WTC11 (cell line): ENCODE results near the gene LRRC28. TPM values are rescaled to one million over a fixed set of nuclear protein-coding genes. Genes with fewer than 3 reads are reported as not detected.

Experiments used
- ATAC-seq: fragments of 200-7000 bp; cut with Tn5 transposase; 2 replicates; pipeline ENCODE4 v1.10.0; 2021; ENCODE audit warnings: mild to moderate bottlenecking, moderate library complexity
- CTCF ChIA-PET: fragments of 300-600 bp; sonication (Branson Sonifier 250); formaldehyde crosslinking; loops from one replicate; lab custom pipeline; 2021; ENCODE audit warnings: antibody characterized with exemption; lab: Charles Lee
- POLR2A ChIA-PET: fragments of 350-600 bp; sonication (Branson Sonifier 250); formaldehyde crosslinking; loops from one replicate; lab custom pipeline; 2021; ENCODE audit warnings: antibody characterized with exemption; lab: Charles Lee
- DNase-seq: peaks from one replicate; pipeline ENCODE4 v3.0.0; 2021; ENCODE audit warnings: low spot score
- H3K27ac Mint-ChIP-seq: 2 replicates; pipeline ENCODE4 v1.8.0; 2021; ENCODE audit warnings: mixed read lengths
- H3K27me3 Mint-ChIP-seq: 2 replicates; pipeline ENCODE4 v1.8.0; 2021; ENCODE audit warnings: low read depth, mild to moderate bottlenecking, moderate library complexity, mixed read lengths
- H3K36me3 Mint-ChIP-seq: 2 replicates; pipeline ENCODE4 v1.8.0; 2021; ENCODE audit warnings: mixed read lengths
- H3K4me1 Mint-ChIP-seq: 2 replicates; pipeline ENCODE4 v1.8.0; 2022; ENCODE audit warnings: mixed read lengths
- H3K4me3 Mint-ChIP-seq: 2 replicates; pipeline ENCODE4 v1.8.0; 2021; ENCODE audit warnings: mild to moderate bottlenecking, moderate library complexity, mixed read lengths
- H3K9me3 Mint-ChIP-seq: 2 replicates; pipeline ENCODE4 v1.8.0; 2021; ENCODE audit warnings: mixed read lengths
- CDX4 ChIP-seq: fragments of 250-450 bp; sonication (Bioruptor Pico); IDR thresholded peaks from 2 replicates; pipeline ENCODE4 v1.9.0; 2021; ENCODE audit warnings: moderate library complexity, mild to moderate bottlenecking, inconsistent platforms, borderline replicate concordance
- CREB1 ChIP-seq: sonication (generic); formaldehyde crosslinking; IDR thresholded peaks from 2 replicates; pipeline ENCODE4 v1.8.0; 2023; ENCODE audit warnings: mild to moderate bottlenecking, missing genetic modification reagents
- E2F1 ChIP-seq: sonication (generic); formaldehyde crosslinking; IDR thresholded peaks from 2 replicates; pipeline ENCODE4 v1.8.0; 2022; ENCODE audit warnings: mild to moderate bottlenecking, missing genetic modification reagents
- FOXK1 ChIP-seq: sonication (generic); formaldehyde crosslinking; IDR thresholded peaks from 2 replicates; pipeline ENCODE4 v1.8.0; 2022; ENCODE audit warnings: mild to moderate bottlenecking, moderate library complexity, missing genetic modification reagents
- FOXP4 ChIP-seq: sonication (generic); formaldehyde crosslinking; IDR thresholded peaks from 2 replicates; pipeline ENCODE4 v1.8.0; 2022; ENCODE audit warnings: mild to moderate bottlenecking, missing genetic modification reagents
- GTF2I ChIP-seq: fragments of 250-450 bp; sonication (Bioruptor Pico); conservative IDR thresholded peaks from 2 replicates; pipeline ENCODE4 v1.4.0; 2021; ENCODE audit warnings: mild to moderate bottlenecking
- HMGA2 ChIP-seq: fragments of 250-450 bp; sonication (Bioruptor Pico); IDR thresholded peaks from 2 replicates; pipeline ENCODE4 v1.4.0; 2021; ENCODE audit warnings: mild to moderate bottlenecking, moderate library complexity
- JAZF1 ChIP-seq: fragments of 250-450 bp; sonication (Bioruptor Pico); IDR thresholded peaks from 2 replicates; pipeline ENCODE4 v1.9.0; 2021; ENCODE audit warnings: moderate library complexity, mild to moderate bottlenecking, inconsistent platforms
- MLX ChIP-seq: sonication (generic); formaldehyde crosslinking; IDR thresholded peaks from 2 replicates; pipeline ENCODE4 v1.8.1; 2023; ENCODE audit warnings: mild to moderate bottlenecking, missing genetic modification reagents, moderate library complexity
- NFYB ChIP-seq: sonication (generic); formaldehyde crosslinking; conservative IDR thresholded peaks from 2 replicates; pipeline ENCODE4 v1.8.0; 2022; ENCODE audit warnings: low read depth, missing genetic modification reagents
- NR2C2 ChIP-seq: sonication (generic); formaldehyde crosslinking; IDR thresholded peaks from 2 replicates; pipeline ENCODE4 v1.8.0; 2022; ENCODE audit warnings: mild to moderate bottlenecking, missing genetic modification reagents
- PRRX2 ChIP-seq: fragments of 250-450 bp; sonication (Bioruptor Pico); IDR thresholded peaks from 2 replicates; pipeline ENCODE4 v1.8.0; 2021; ENCODE audit warnings: mild to moderate bottlenecking
- RELA ChIP-seq: sonication (generic); formaldehyde crosslinking; IDR thresholded peaks from 2 replicates; pipeline ENCODE4 v1.8.1; 2022; ENCODE audit warnings: missing genetic modification reagents, mild to moderate bottlenecking, borderline replicate concordance
- SOX15 ChIP-seq: fragments of 250-450 bp; sonication (Bioruptor Pico); IDR thresholded peaks from 2 replicates; pipeline ENCODE4 v1.9.0; 2021; ENCODE audit warnings: mild to moderate bottlenecking
- TEAD4 ChIP-seq: sonication (generic); formaldehyde crosslinking; IDR thresholded peaks from 2 replicates; pipeline ENCODE4 v1.8.0; 2022; ENCODE audit warnings: mild to moderate bottlenecking, missing genetic modification reagents
- ZNF396 ChIP-seq: fragments of 250-450 bp; sonication (Bioruptor Pico); IDR thresholded peaks from 2 replicates; pipeline ENCODE4 v1.8.0; 2021; ENCODE audit warnings: mild to moderate bottlenecking, moderate library complexity, borderline replicate concordance
- total RNA-seq: library from RNA; stranded (reverse); gene quantifications from 3 replicates; pipeline ENCODE4 v1.2.3, GENCODE V29; 2021
- TF ChIP-seq, protein P1 (sequence below): sonication (generic); formaldehyde crosslinking; IDR thresholded peaks from 2 replicates; pipeline ENCODE4 v1.8.0; 2022; ENCODE audit warnings: mild to moderate bottlenecking, missing genetic modification reagents
- TF ChIP-seq, protein P2 (sequence below): fragments of 250-450 bp; sonication (Bioruptor Pico); IDR thresholded peaks from 2 replicates; pipeline ENCODE4 v1.8.0; 2021; ENCODE audit warnings: mild to moderate bottlenecking
- TF ChIP-seq, protein P3 (sequence below): sonication (generic); formaldehyde crosslinking; IDR thresholded peaks from 2 replicates; pipeline ENCODE4 v1.8.1; 2022; ENCODE audit warnings: mild to moderate bottlenecking, moderate library complexity, missing genetic modification reagents
- TF ChIP-seq, protein P4 (sequence below): fragments of 250-450 bp; sonication (Bioruptor Pico); IDR thresholded peaks from 2 replicates; pipeline ENCODE4 v1.9.0; 2021; ENCODE audit warnings: mild to moderate bottlenecking

The LRRC28 gene
- total RNA-seq, 1 experiment from 2014 or later, result 18.4 TPM

DNA sequence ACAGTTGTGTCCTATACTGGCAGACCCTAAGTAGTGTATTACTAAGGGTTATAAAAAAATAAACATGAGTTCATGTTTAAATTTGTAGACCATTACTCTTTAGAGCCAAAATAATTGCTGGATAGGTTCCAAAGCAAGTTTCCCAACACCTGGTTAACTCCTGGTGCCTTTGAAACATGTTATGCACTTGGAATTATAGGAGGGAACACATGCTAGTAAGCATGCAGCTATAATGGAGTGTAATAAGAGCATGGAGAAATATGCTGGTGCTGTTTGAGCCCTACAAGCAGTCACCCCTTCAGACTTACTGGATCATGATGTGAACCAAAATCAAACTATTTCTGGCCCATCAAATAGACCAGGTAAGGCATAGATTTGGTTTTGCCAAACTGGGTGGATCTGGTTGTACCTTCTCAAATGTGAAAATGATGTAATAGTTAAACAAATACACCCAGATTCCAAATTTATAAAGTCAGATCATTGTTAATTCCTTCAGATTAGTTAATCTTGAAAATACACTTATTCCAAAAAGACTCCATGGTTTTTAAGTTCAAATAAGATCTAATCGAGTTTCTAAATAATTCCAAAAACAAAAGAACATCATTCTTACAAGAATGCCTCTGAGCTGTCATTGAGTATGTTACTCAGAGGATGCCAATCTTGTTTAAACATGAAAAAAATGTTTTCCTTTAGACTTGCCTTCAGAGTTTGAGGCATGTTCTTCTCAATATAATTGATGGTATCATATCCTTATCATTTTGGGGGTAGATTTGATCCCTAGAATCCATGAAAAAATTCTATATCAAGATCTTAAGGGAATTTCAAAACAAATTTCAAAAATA is 69.3 kb downstream of the LRRC28 start (continued):
- TF ChIP-seq, protein P1, sequence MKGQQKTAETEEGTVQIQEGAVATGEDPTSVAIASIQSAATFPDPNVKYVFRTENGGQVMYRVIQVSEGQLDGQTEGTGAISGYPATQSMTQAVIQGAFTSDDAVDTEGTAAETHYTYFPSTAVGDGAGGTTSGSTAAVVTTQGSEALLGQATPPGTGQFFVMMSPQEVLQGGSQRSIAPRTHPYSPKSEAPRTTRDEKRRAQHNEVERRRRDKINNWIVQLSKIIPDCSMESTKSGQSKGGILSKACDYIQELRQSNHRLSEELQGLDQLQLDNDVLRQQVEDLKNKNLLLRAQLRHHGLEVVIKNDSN (CRISPR knock-in tag), result no peak
- TF ChIP-seq JAZF1 (CRISPR knock-in tag) (no peak), CREB1 (CRISPR knock-in tag) (no peak)

DNA sequence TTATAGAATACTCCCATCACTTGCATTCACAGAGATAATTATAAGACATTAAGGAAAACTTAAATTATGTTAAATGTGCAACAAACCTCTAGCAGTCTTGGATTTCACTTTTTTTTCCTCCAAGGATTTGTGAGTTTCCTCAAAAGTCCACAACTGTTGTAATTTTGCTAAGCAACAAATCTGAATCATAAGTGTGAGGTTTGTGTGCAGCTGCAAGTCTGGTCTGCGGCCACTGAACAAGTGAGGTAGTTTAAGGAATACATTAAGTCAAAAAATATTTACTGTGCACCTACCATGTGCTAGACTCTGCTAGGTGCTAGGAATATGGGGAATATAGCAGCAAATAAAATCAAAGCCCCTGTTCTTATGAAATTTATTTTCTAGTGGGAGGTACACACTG is 70.2 kb downstream of the LRRC28 start:
- TF ChIP-seq NFYB (no peak), NR2C2 (no peak), FOXK1 (no peak), RELA (CRISPR knock-in tag) (no peak), GTF2I (CRISPR knock-in tag) (no peak), MLX (no peak), SOX15 (CRISPR knock-in tag) (no peak), ZNF396 (CRISPR knock-in tag) (no peak), HMGA2 (CRISPR knock-in tag) (no peak), PRRX2 (CRISPR knock-in tag) (no peak), FOXP4 (CRISPR knock-in tag) (no peak), E2F1 (CRISPR knock-in tag) (no peak), CDX4 (CRISPR knock-in tag) (no peak), TEAD4 (CRISPR knock-in tag) (no peak)
- TF ChIP-seq, protein P2, sequence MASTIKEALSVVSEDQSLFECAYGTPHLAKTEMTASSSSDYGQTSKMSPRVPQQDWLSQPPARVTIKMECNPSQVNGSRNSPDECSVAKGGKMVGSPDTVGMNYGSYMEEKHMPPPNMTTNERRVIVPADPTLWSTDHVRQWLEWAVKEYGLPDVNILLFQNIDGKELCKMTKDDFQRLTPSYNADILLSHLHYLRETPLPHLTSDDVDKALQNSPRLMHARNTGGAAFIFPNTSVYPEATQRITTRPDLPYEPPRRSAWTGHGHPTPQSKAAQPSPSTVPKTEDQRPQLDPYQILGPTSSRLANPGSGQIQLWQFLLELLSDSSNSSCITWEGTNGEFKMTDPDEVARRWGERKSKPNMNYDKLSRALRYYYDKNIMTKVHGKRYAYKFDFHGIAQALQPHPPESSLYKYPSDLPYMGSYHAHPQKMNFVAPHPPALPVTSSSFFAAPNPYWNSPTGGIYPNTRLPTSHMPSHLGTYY (CRISPR knock-in tag), result no peak
- TF ChIP-seq, protein P3, sequence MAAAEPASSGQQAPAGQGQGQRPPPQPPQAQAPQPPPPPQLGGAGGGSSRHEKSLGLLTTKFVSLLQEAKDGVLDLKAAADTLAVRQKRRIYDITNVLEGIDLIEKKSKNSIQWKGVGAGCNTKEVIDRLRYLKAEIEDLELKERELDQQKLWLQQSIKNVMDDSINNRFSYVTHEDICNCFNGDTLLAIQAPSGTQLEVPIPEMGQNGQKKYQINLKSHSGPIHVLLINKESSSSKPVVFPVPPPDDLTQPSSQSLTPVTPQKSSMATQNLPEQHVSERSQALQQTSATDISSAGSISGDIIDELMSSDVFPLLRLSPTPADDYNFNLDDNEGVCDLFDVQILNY (CRISPR knock-in tag), result no peak
- TF ChIP-seq, protein P4, sequence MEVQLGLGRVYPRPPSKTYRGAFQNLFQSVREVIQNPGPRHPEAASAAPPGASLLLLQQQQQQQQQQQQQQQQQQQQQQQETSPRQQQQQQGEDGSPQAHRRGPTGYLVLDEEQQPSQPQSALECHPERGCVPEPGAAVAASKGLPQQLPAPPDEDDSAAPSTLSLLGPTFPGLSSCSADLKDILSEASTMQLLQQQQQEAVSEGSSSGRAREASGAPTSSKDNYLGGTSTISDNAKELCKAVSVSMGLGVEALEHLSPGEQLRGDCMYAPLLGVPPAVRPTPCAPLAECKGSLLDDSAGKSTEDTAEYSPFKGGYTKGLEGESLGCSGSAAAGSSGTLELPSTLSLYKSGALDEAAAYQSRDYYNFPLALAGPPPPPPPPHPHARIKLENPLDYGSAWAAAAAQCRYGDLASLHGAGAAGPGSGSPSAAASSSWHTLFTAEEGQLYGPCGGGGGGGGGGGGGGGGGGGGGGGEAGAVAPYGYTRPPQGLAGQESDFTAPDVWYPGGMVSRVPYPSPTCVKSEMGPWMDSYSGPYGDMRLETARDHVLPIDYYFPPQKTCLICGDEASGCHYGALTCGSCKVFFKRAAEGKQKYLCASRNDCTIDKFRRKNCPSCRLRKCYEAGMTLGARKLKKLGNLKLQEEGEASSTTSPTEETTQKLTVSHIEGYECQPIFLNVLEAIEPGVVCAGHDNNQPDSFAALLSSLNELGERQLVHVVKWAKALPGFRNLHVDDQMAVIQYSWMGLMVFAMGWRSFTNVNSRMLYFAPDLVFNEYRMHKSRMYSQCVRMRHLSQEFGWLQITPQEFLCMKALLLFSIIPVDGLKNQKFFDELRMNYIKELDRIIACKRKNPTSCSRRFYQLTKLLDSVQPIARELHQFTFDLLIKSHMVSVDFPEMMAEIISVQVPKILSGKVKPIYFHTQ, result no peak
- TF ChIP-seq, protein P1 (CRISPR knock-in tag), result no peak
- no peaks in the 10 kb centered on the region for H3K36me3 Mint-ChIP-seq
- peaks cover 9% of the 10 kb centered on the region for H3K4me1 Mint-ChIP-seq
- H3K4me3 Mint-ChIP-seq, result no peak overlapping the region
- CTCF ChIA-PET, result no interaction called here
- POLR2A ChIA-PET, result no interaction called here
- ATAC-seq (no peak), DNase-seq (no peak)
- no peaks in the 10 kb centered on the region for H3K9me3 Mint-ChIP-seq
- H3K27me3 Mint-ChIP-seq, result no peaks in the 10 kb centered on the region
- no peak overlapping the region for H3K27ac Mint-ChIP-seq
